ENCODE data around the gene RHBDF2. TPM values are rescaled to one million over a fixed set of nuclear protein-coding genes. Genes with fewer than 3 reads are reported as not detected.
"Not testable (repeated sequence)": the region's sequence is repeated elsewhere in the genome, so short reads cannot be mapped to it uniquely, and the experiment has no call there.

The RHBDF2 gene
- total RNA-seq, 4 donors from 2014 or later, result 33.1 to 99.0 (median 73.5) TPM

DNA sequence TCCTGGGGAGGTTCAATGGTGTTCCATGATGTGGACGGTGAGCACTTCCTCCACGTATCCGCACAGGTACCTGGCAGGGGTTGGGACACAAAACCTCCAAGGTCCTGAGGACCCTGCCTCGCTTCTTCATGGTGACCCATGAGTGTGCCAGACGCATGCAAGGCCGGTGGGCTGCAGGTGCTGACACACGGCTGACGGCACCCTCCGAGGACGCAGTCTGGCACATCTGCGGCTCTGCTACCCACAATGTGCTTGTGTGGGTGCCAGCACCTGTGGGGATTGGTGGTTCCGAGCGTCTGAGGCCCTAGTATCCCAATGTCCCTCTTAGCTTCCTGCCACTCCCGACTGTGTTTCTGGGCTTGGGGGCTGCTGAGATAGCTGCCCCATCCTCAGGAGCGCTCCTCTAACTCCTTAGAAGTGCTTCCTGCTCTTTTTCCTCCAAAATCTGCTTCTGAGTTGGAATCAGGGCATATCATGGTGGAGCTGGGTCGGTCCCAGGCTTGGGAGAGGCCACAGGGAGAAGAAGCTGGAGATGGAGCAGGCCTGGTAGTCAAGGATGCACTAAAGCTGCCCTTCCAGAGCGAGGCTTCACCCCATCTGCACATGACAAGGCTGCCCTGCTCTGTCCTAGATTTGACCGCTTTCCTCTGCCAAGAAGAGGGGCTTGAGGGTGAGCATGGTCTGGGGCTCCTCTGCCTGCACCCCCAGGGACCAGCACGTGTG lies 34.7 kb upstream of the RHBDF2 start:
- H3K4me3 ChIP-seq, result peak overlapping the region in 2 of 4 donors; percentile 46 to 61
- TF ChIP-seq, protein P1, sequence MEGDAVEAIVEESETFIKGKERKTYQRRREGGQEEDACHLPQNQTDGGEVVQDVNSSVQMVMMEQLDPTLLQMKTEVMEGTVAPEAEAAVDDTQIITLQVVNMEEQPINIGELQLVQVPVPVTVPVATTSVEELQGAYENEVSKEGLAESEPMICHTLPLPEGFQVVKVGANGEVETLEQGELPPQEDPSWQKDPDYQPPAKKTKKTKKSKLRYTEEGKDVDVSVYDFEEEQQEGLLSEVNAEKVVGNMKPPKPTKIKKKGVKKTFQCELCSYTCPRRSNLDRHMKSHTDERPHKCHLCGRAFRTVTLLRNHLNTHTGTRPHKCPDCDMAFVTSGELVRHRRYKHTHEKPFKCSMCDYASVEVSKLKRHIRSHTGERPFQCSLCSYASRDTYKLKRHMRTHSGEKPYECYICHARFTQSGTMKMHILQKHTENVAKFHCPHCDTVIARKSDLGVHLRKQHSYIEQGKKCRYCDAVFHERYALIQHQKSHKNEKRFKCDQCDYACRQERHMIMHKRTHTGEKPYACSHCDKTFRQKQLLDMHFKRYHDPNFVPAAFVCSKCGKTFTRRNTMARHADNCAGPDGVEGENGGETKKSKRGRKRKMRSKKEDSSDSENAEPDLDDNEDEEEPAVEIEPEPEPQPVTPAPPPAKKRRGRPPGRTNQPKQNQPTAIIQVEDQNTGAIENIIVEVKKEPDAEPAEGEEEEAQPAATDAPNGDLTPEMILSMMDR (IDR thresholded peaks at IDR 0.05), result no peak
- TF ChIP-seq EP300 (IDR thresholded peaks at IDR 0.05) (no peak), POLR2A (IDR thresholded peaks at IDR 0.05) (no peak)
- H3K27me3 ChIP-seq, result no peaks in the 10 kb centered on the region
- DNase-seq (ENCODE audit: low spot score in 2 of 2), result no peak
- 87% methylated on average over 11 to 17 of the region's 19 CpGs for WGBS, 2 donors
- peaks cover 0 to 74% (median 29%) of the 10 kb centered on the region in 4 donors for H3K4me1 ChIP-seq
- H3K27ac ChIP-seq, result peak overlapping the region in 2 of 4 donors; percentile 87 to 91
- no peaks in the 10 kb centered on the region for H3K36me3 ChIP-seq
- no peaks in the 10 kb centered on the region for H3K9me3 ChIP-seq

DNA sequence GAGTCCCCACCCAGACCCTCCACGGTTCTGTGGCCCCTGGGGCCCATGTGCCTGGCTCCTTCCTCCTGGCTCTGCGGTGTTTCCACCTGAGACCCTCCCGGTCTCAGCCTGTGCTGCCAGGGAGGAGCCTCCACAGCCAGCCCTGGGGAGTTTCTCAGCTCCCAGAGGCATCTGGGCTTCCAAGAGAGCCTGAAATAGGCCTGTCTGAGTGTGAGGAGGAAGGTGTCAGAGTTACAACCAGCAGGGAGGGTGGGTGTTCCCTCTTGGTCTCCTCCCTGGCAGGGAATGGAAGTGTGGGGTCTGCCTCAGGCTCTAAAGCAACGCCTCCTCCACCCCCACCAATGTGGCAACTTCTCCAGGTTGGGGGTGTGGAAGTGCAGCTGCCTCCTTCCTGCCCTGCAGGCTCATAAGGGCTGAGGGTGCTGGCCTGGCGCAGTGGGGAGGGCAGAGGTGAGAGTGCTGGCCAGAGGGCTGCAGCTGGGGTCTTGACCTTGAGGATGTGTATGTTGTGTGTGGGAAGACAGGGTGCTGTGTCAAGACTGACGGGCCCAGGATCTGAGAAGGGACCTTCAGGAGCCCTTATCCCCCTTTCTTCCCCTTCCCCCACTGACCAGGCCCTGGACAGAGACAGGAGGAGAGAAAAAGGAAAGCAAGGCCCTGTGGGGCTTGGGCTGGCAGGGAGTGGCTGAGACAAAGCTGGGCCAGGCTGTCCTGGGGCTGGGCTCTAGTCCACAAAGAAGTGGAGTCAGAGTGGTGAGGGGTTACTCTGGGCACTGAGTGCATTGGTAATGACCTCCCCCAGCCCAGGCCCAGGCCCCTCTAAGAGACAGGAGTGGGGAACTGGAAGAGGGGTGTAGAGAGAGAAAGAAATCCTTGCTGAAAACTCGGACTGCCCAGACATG lies 33.9 kb upstream of the RHBDF2 start:
- WGBS, 2 donors, result 62 to 70% methylated on average over 5 to 6 of the region's 7 CpGs

DNA sequence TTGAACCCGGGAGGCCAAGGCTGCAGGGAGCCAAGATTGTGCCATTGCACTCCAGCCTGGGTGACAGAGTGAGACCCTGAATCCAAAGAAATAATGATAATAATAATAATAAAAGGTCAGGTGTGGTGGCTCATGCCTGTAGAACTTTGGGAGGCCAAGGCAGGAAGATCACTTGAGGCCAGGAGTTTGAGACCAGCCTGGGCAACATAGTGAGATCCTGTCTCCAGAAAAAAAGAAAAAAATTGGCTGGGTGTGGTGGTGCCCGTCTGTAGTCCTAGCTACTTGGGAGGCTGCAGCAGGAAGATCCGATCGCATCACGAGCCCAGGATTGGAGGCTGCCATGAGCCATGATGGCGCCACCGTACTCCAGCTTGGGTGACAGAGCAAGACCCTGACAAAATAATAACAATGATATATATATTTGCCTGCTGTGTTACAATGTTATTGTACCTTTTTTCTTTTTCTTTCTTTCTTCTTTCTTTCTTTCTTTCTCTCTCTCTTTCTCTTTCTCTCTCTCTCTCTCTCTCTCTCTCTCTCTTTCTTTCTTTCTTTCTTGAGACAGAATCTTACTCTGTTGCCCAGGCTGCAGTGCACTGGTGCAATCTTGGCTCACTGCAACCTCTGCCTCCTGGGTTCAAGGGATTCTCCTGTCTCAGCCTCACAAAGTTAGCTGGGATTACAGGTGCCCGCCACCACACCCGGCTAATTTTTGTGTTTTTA lies 32.6 kb upstream of the RHBDF2 start:
- Histone ChIP-seq H3K4me1 (peaks cover 0 to 77% (median 44%) of the 10 kb centered on the region in 4 donors), H3K27ac (peak overlapping the region in 1 of 4 donors; percentile 91)
- not testable (repeated sequence) for H3K27me3 ChIP-seq; H3K4me3 ChIP-seq; H3K9me3 ChIP-seq; DNase-seq (ENCODE audit: low spot score in 2 of 2); H3K36me3 ChIP-seq
- WGBS, 2 donors, result 89 to 92% methylated on average over 9 of the region's 9 CpGs

More for the DNA sequence above, 33.9 kb upstream of the RHBDF2 start:
- peaks cover 0 to 74% (median 32%) of the 10 kb centered on the region in 4 donors for H3K4me1 ChIP-seq
- H3K9me3 ChIP-seq, result no peaks in the 10 kb centered on the region
- TF ChIP-seq POLR2A (IDR thresholded peaks at IDR 0.05) (no peak), EP300 (IDR thresholded peaks at IDR 0.05) (no peak)
- TF ChIP-seq, protein P1 (IDR thresholded peaks at IDR 0.05), result no peak
- peak overlapping the region in 1 of 4 donors; percentile 61 for H3K4me3 ChIP-seq
- peak overlapping the region in 2 of 4 donors; percentile 87 to 91 for H3K27ac ChIP-seq
- DNase-seq (ENCODE audit: low spot score in 2 of 2), result no peak
- no peaks in the 10 kb centered on the region for H3K36me3 ChIP-seq
- no peaks in the 10 kb centered on the region for H3K27me3 ChIP-seq

DNA sequence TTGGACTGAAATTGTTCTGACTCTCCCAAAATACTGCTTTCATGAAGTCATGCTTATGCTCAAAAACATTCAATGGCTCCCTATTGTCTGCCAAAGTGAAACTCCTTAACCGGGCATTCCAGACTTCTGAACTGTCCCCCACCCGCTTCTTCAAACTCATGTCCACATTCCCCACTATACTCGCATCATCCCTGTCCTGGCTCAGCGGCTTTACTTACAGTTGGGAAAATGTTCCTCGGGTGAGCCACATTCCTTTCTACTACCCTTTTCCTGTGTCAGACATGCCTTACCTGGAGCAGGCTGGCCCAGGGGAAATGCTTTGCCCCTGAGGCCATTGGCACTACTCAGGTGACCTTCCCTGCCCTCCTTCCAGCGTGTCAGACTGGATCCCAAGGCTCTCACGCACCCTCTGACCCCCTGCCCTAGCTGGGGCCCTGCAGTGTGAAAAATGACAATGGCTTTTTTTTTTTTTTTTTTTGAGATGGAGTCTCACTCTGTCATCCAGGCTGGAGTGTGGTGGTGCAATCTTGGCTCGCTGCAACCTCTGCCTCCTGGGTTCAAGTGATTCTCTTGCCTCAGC lies 30.9 kb upstream of the RHBDF2 start:
- no peaks in the 10 kb centered on the region for H3K36me3 ChIP-seq
- peaks cover 0 to 79% (median 49%) of the 10 kb centered on the region in 4 donors for H3K4me1 ChIP-seq
- peak overlapping the region in 3 of 4 donors; percentile 92 to 99 (median 93) for H3K27ac ChIP-seq

More for the DNA sequence above, 30.9 kb upstream of the RHBDF2 start:
- no peak for TF ChIP-seq POLR2A (IDR thresholded peaks at IDR 0.05)
- no peak for TF ChIP-seq EP300 (IDR thresholded peaks at IDR 0.05)
- TF ChIP-seq, protein P1 (IDR thresholded peaks at IDR 0.05), result no peak
- Histone ChIP-seq H3K4me3 (no peak overlapping the region), H3K9me3 (no peaks in the 10 kb centered on the region), H3K27me3 (no peaks in the 10 kb centered on the region)
- DNase-seq (ENCODE audit: low spot score in 2 of 2), result no peak
- 64 to 80% methylated on average over 8 of the region's 8 CpGs for WGBS, 2 donors
